ENCODE data around the gene GTF2B. TPM values are rescaled to one million over a fixed set of nuclear protein-coding genes. Genes with fewer than 3 reads are reported as not detected.
A peak's percentile ranks its signal among the peaks of the same experiment; 100 is the strongest.

The GTF2B gene
- total and polyA plus RNA-seq, 2 experiments from 2014 or later: 19.8 to 19.9 TPM

GRCh38 chr1:88922214-88922613 lies 30.8 kb upstream of the GTF2B start:
- peaks cover 51% of the 10 kb centered on the region for H3K36me3 Mint-ChIP-seq (ENCODE audit: low read depth)
- no peaks in the 10 kb centered on the region for H3F3A ChIP-seq (replicated peaks; ENCODE audit: low read depth)
- no peak overlapping the region for H3K4me3 ChIP-seq
- H4K20me1 ChIP-seq (replicated peaks; ENCODE audit: insufficient read depth): no peaks in the 10 kb centered on the region; the same call in 1 of the 2 replicates
- H3K27ac Mint-ChIP-seq: peak overlapping the region; percentile 42
- DNase-seq (ENCODE audit: low spot score) (peak; percentile 50), ATAC-seq (peak; percentile 57)
- H3K36me3 ChIP-seq (ENCODE audit: insufficient read depth): no peaks in the 10 kb centered on the region
- TF ChIP-seq NANOG (IDR thresholded peaks at IDR 0.05; ENCODE audit: borderline replicate concordance) (no peak), REST (IDR thresholded peaks at IDR 0.05; ENCODE audit: unreplicated experiment) (no peak), EZH2 (IDR thresholded peaks at IDR 0.05; ENCODE audit: low read depth, unreplicated experiment) (no peak), CTCF (conservative IDR thresholded peaks at IDR 0.05; ENCODE audit: low read depth in 2 of 2) (peak; percentile 42 to 62), JUNB (IDR thresholded peaks at IDR 0.05; ENCODE audit: unreplicated experiment) (no peak)
- no peak overlapping the region for H3K4me2 ChIP-seq
- no peak overlapping the region for H3K27ac ChIP-seq (ENCODE audit: low read depth)
- no peaks in the 10 kb centered on the region for H3K9me2 ChIP-seq (ENCODE audit: insufficient read depth)
- no peaks in the 10 kb centered on the region; the same call in 2 of the 3 replicates for H3K4me1 Mint-ChIP-seq
- H3K4me3 Mint-ChIP-seq: no peak overlapping the region
- no peaks in the 10 kb centered on the region for H3K4me1 ChIP-seq (ENCODE audit: insufficient read depth)
- no peaks in the 10 kb centered on the region for H3K79me2 ChIP-seq (replicated peaks; ENCODE audit: insufficient read depth)
- peaks cover 6% of the 10 kb centered on the region; the same call in 2 of the 3 replicates for H3K9me3 Mint-ChIP-seq
- H3K27me3 Mint-ChIP-seq (ENCODE audit: insufficient read depth, low read depth, poor library complexity): no peaks in the 10 kb centered on the region
- H2AFZ ChIP-seq: no peak overlapping the region
- H3K27me3 ChIP-seq (ENCODE audit: insufficient read depth): no peaks in the 10 kb centered on the region

GRCh38 chr1:88920845-88921244 lies 29.5 kb upstream of the GTF2B start:
- Histone ChIP-seq H3K4me1 (ENCODE audit: insufficient read depth) (no peaks in the 10 kb centered on the region), H3K36me3 (ENCODE audit: insufficient read depth) (no peaks in the 10 kb centered on the region), H3K9me2 (ENCODE audit: insufficient read depth) (no peaks in the 10 kb centered on the region), H3K4me3 (no peak overlapping the region), H3K4me2 (no peak overlapping the region), H3K27ac (ENCODE audit: low read depth) (no peak overlapping the region), H3K79me2 (replicated peaks; ENCODE audit: insufficient read depth) (no peaks in the 10 kb centered on the region), H4K20me1 (replicated peaks; ENCODE audit: insufficient read depth) (no peaks in the 10 kb centered on the region; the same call in 1 of the 2 replicates), H2AFZ (no peak overlapping the region), H3F3A (replicated peaks; ENCODE audit: low read depth) (no peaks in the 10 kb centered on the region), H3K27me3 (ENCODE audit: insufficient read depth) (no peaks in the 10 kb centered on the region)
- H3K4me1 Mint-ChIP-seq: no peaks in the 10 kb centered on the region; the same call in 2 of the 3 replicates
- no peak for TF ChIP-seq STAT1 (IDR thresholded peaks at IDR 0.05; ENCODE audit: unreplicated experiment)
- no peak for TF ChIP-seq ZNF331 (CRISPR knock-in tag; IDR thresholded peaks at IDR 0.05; ENCODE audit: low read depth)
- peaks cover 44% of the 10 kb centered on the region for H3K36me3 Mint-ChIP-seq (ENCODE audit: low read depth)
- no peaks in the 10 kb centered on the region for H3K27me3 Mint-ChIP-seq (ENCODE audit: insufficient read depth, low read depth, poor library complexity)
- no peak for ATAC-seq
- DNase-seq (ENCODE audit: low spot score): no peak
- no peak overlapping the region for H3K27ac Mint-ChIP-seq
- H3K4me3 Mint-ChIP-seq: no peak overlapping the region
- H3K9me3 Mint-ChIP-seq: peaks cover 10% of the 10 kb centered on the region; the same call in 2 of the 3 replicates
